HG02884 (cell line): Measurements from ENCODE around the gene WDTC1.

Experiments
- ATAC-seq: cut with Tn5 transposase; IDR thresholded peaks from one replicate; pipeline ENCODE4 v1.9.1; 2021; ENCODE audit warnings: mild to moderate bottlenecking, moderate library complexity; ENCODE audit not compliant: unreplicated experiment

WDTC1 gene

DNA sequence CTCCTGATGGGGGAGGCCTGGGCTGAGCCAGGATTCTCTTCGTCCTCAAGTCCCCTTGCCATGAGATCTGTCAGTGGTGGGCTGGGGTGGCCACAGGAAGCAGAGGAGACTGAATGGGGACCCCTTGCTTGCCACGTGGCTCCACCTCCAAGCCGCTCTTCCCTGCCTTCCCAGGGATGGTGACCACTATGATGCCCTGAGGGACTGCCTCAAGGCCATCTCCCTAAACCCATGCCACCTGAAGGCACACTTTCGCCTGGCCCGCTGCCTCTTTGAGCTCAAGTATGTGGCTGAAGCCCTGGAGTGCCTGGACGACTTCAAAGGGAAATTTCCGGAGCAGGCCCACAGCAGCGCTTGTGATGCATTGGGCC is 66.6 kb downstream of the WDTC1 start:
- ATAC-seq, result no peak

DNA sequence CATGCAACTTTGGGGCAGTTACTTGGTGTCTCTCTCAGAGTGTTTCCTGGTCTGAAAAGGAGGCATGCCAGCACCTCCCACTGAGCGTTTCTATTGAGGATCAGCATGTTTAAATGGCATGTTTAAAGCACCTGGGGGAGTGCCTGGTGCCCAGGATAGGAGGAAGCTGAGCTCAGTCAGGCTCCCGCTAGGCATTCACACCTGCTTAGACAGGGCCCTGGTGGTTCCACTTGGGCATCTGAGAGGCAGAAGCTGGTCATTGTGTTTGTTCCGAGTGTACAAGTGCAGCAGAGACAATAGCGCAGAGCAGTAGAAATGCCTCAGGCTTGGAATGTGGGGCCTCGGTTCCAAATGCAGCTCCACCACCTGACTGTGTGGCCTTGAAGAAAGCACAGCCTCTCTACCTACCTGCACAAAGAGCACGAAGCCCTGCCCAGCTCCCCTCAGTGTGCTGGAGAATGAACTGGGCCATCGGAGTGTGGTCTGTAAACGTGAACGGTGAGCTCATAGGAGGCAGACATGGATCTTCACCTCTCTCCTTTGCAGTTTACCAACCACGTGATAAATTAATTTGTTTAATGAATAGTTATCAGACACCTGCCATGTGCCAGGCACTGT is 67.3 kb downstream of the WDTC1 start:
- no peak for ATAC-seq

DNA sequence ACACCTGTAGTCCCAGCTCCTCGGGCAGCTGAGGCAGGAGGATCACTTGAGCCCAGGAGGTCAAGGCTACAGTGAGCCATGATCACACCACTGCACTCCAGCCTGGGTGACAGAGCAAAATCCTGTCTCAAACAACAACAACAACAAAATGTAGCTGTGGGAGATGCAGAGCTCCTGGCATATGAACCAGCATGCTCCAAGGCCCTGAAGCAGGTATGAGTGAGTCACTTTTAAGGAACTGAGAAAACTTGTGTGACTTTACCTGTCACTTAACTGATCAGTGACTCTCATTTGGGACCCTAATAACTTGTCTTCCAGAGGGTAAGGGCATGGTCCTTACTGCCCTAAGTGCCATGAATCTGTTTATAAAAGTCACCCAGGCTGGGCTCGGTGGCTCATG is 68.2 kb downstream of the WDTC1 start:
- ATAC-seq, result no peak

DNA sequence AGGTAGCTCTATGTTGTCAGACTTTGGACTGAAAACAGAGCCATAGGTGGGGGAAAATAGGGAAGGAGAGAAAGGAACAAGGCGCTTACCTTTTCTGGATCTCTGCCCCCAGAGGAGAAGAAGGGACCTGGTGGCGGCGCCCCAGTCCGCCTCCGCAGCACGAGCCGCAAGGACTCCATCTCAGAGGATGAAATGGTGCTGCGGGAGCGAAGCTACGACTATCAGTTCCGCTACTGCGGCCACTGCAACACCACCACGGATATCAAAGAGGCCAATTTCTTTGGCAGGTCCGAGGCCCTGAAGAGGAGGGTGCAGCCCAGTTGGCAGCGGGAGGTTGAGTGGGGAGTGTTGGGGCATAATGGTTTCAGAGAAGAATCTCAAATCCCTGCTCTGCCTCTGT is 69.1 kb downstream of the WDTC1 start:
- no peak for ATAC-seq

DNA sequence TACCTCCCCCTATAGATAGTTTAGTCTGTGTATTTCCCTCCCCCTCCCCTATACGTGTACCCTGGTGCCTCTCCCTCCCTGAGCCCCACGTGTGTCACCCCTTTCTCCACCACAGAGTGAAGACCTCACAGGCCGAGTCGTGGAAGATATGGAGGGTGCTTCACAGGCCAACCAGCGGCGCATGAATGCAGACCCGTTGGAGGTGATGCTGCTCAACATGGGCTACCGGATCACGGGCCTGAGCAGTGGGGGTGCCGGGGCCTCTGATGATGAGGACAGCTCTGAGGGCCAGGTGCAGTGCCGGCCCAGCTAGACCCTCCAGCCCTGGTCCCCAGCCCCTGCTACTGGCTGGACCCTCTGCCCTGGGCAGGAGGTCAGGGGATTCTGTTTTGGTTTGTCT is 71.6 kb downstream of the WDTC1 start:
- ATAC-seq, result no peak

DNA sequence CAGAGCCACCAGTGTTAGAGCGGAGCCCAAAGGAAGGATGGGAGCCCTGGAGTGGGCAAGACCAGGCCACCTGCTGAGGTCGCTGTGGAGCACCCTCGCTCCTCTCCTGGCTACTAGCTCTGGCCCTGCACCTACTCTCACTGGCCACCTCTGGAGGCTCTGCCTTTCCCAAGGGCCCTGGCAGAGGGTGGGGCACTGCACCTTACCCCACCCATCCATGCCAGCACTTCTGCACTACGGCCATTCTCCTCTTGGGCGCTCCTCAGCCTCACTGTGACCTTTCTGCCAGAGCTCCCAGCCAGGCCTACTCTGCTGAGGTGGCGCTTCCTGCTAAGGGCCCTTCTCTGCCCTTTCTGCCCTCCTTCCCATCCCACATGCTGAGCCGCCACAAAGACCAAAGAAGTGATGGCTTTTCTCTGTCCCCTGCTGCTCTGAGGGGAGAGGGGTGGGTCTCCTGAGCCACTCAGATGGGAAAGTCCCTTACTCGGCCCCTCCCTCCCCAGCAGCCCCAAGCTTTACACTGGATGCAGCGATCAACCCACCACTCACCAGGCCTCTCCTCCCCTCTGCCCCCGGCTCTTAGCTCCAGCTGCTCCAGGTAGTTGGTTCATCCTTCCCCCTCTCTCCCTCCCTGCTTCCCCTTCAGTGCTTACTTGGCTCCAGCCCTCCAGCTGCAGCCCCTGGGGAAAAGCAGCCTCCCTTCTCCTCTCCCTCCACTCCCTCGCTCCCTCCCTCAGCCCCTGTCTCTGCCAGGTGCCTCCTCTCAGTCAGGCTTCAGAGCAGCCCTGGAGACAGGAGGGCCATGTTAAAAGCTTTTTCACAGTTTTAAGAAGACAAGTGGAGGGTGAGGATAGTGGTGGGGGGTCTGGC is 72.7 kb downstream of the WDTC1 start:
- no peak for ATAC-seq

DNA sequence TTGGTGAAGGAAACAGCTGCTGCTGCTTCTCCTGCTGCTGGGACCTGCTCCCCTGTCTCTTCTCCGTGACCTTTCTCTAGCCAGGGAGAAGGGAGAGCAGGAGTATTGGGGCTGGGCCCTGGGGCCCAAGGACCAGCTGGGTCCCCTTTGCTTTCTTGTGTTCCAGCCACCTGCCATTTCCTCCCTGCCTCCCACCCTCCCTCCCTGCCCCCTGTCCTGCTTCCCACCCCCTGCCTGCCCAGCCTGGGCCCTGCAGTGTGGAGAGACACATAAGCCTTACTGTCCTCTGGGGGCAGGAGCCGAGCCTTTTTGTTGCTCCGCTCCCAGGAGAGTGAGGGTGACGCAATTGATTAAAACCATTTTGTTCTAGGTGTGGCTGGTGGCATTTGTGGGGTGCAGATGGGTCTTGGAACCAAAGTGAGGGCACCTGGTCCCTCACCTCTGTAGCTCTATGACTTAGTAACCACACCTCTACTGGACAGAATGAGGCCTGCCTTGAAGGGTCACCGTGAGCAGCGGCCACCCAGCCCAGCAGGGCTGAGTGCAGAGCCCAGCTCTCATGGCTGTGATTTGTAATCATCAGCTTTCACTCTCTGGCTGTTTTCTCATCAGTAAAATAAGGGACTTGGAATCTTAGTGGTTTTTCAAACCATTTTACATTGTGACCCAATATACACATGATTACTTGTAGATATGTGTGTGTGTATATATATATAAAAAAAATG is 73.6 kb downstream of the WDTC1 start:
- ATAC-seq, result no peak

DNA sequence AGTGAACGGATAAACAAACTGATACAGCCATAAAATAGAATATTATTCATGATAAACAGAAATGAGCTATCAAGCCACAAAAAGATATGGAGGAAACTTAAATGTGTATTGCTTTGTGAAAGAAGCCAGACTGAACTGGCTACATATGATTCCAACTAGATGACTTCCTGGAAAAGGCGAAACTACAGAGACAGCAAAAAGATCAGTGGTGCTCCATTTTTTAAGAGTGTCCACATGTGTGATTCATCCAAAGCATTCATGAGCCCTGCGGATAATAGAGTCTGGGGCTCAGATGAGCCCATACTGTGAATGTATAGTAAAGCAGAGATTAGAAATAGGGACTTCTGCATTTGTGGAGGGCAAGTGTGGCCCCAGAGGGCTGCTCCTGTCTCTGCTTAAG is 79.7 kb downstream of the WDTC1 start:
- ATAC-seq, result no peak

DNA sequence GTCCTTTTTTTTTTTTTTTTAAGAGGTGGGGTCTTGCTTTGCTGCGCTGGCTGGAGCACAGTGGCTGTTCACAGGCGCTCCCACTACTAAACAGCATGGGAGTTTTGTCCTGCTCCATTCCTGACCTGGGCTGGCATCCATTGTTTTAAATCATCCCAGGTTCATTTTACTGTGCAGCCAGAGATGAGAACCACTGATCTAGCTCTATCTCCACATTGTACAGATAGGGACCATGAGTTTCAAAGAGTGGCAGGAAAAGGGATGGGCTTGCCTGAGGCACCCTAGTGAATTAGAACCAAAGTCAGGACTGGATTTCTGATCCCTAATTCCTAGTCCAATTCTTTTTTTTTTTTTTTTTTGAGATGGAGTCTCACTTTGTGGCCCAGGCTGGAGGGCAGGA is 80.3 kb downstream of the WDTC1 start:
- ATAC-seq, result no peak

DNA sequence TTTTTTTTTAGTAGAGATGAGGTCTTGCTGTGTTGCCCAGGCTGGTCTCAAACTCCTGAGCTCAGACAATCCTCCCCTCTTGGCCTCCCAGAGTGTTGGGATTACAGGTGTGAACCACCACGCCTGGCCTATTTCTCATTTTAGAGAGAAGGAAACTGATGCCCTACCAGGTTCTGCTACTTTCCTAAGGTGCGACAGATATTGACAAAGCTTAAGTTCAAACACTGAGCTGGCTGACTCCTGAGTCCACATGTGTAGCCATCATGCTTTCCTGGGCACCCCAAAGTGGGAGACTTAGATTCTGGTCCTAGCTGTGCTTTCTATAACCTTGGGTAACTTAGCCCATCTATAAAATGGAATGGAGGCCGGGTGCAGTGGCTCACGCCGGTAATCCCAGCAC is 82.4 kb downstream of the WDTC1 start:
- no peak for ATAC-seq

DNA sequence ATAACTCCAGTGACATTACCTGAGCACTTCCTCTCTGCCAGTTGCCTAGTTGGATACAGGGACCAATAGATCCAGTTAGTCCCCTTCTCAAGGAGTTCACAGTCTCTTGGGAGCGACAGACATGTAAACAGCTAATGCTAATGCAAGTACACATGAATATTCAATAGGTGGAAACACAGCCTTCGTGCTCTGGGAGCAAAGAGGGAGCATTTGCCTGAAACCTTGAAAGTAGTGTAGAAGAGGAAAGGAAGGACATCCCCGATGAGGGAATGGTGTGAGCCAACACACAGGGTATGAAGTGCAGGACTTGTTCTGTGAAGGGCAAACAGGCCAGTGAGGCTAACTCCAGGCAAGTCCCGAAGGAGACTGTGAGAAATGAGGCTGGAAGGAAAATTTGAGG is 83.7 kb downstream of the WDTC1 start:
- no peak for ATAC-seq

DNA sequence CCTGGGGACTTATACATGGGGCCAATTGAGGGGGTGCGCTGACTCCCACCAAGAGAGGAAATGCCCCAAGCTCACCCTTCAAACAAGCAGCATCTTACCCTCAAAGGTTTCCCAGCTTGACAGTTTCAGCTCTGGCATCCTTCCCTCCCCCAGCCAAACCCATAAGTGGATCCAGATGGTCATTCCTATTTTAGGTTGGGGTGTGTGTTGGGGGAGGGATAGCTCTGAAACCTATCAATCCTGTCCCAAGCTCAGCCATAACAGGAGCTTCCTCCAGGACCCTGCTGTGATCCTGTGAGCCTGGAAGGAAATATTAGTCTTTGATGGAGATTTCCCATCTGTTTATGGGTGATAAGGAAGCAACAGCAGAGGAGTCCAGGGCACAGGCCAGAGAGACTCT is 84.2 kb downstream of the WDTC1 start:
- ATAC-seq, result no peak

DNA sequence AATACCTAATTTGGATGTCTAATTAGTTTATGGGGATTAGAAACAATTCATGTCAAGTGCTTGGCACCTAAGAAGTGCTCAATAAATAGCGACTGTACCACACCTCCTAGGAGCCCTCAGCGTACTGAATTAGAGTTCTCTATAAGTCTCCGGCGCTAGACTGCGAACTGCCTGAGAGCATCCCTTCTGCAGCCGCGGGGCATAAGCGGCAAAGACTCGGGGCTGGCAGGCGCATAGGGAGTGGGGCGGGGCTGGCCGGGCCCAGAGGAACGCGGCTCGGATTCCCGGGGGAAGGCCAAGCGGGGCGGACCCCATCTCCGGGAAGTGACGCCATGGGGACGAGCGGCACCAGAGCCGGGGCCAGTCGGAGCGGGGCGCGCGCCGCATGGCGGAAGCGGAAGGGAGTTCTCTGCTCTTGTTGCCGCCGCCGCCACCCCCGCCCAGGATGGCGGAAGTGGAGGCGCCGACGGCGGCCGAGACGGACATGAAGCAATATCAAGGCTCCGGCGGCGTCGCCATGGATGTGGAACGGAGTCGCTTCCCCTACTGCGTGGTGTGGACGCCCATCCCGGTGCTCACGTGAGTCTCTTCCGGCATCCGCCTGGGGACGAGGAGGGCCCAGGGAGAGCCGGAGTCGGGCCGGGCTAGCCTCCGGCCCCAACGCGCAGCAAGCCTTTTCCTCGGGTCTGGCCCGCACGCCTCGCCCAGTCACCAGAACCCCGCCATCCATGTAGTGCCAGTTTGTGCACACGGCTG is 87.6 kb downstream of the WDTC1 start, which contains the start of gene TMEM222:
Gene TMEM222 (plus strand): TSS at position 351 of the 756 bp plus-strand sequence. CDS start 35 bp downstream, at position 386.
- ATAC-seq, result peak; percentile 89

DNA sequence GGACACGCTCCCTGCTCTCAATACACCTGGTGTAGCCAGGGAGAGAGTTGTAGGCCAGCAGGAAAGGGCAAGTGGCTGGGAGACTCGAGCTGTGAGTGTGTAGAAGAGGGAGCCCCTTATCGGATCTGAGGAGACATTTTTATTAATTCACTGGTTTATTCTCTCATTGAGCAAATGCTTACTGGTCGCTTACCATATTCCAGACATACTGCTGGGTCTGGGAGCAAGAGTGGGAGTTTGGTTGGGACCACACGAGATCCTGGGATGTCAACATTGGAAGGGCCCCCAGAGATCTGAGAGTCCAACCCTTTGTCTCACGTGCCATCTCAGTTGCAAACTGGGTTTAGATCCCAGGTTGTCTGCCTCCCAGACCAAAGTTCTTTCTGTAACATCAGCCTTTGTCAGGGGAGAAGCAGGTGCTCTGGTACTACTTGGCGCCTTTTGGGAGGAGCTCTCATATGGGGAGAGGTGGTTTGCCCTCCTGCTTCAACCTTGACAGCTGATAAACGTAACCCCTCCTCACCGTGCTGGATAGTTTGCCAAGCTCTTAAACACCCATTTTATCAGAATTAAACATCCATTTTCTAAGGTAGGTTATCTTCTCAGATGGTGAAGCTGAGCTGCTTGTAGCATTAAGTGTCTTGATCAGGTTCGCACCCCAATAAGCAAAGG is 88.3 kb downstream of the WDTC1 start:
- ATAC-seq, result no peak

DNA sequence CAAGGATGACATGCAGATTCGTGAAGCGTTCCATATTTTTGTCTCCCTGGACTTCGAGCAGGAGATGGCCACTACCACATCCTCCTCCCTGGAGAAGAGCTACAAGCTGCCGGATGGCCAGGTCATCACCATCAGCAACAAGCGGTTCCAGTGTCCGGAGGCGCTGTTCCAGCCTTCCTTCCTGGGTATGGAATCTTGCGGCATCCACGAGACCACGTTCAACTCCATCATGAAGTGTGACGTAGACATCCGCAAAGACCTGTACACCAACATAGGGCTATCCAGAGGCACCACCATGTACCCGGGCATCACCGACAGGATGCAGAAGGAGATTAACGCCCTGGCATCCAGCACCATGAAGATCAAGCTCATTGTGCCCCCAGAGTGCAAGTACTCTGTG is 90.9 kb downstream of the WDTC1 start:
- ATAC-seq, result no peak

DNA sequence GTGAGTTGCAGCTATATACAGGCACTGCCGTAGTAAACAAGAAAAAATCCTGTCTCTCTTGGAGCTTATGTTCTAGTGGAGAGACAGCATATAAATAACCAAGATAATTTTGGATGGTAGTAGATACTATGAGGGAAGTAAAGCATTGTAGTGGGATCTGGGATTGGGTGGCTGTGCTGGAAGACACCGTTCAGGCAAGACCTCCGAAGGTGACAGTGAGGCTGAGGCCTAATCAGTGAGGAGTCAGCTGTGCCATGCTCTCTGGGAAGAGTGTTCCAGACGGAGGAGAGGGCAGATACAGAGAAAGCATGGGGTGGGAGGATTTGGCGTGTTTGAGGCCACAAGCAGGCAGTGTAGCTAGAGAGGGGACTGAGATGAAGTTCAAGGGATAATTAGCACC is 93.5 kb downstream of the WDTC1 start:
- ATAC-seq, result no peak

DNA sequence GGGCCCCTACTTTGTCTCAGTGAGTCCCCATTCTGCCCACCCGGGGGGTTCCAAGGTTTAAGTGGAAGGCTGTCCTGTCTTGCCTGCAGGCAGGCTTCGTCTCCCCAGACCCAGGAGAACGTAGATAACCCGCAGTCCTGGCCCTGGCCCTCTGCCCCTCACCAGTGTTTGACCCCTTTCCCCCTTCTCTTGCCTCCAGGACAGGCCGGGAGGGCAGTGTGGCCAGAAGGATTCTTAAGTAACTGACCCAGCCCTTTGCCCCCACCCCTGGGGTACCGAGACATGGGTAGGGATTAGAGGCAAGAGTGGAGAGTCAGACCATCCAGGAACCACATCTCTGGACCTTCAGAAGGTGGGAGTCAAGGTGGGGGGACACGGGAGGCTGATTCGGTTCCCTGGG is 96.4 kb downstream of the WDTC1 start:
- ATAC-seq, result no peak

DNA sequence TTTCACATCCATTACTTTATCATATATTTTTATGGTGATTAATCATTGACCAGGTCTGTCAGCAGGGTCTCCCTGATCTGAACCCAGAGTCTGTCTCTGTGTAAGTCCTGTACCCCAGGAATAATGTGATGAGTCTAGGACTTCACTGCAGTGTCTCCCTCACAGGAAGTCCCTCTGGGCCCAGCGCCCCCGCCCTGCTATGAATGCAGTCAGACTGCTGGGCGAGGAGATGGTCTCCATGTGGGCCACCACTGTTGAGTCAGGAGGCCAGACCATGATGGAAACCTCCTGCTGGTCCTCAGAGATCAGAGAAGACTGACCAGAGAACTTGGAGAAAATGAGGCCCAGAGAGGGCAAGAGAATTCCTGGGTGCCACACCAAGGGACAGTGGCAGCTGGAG is 97.0 kb downstream of the WDTC1 start:
- ATAC-seq, result no peak

DNA sequence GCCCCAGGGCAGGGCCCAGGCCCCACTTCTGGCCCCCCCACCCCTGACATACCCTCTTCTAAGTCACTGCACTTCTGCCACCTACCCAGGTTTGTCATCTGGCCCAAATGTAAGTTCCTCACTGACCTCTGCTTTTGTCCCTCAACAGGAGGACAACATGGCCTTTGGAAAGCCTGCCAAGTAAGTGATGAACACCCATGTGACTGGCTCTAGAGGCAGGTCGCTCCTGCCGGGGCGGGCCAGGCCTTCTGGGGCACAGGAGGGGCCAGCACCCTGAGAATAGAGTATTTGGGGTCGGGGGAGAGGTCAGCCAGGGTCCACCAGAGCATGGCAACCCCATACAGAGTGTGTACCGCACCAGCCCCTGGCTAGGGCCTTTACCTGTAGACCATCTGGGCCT is 97.5 kb downstream of the WDTC1 start:
- no peak for ATAC-seq

DNA sequence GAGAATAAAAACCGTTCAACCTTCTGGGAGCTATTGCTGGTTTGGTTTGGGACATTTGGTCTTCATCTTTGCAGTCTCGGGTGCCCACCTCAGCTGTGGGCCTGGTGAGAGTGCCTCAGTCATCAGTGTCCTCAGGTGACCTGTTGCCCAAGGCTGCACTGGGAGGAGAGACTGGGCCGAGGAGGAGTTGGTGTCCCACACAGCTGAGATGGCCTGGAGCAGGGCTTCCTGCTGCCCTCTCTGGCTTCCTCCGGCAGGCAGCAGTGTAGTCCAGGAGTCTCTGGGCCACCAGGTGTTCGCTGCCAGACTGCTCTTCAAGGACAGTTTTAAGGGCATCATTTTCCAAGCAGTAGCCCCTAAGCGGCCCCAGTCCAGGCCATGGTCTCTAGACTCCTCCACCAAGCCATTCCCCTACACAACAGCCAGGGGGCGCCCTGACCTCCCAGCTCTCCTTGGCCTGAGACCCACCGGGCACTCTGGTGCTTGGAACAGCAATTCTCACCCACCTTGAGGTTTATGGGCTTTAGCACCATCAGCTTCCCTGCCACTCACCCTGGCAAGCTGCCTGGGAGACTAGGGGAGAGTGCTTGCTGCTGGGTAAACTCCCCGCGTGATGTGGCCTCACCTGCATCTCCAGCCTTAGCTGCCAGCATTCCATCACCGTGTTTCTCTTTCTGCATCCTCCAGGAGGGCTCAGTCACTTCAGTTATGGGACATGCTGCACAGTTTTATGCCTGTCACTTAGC is 98.3 kb downstream of the WDTC1 start:
- ATAC-seq, result no peak
